Left ventricle myocardium inferior (tissue), 1 donor: ENCODE data around the gene LIN28B. TPM values are rescaled to one million over a fixed set of nuclear protein-coding genes. Genes with fewer than 3 reads are reported as not detected.
A peak's percentile ranks its signal among the peaks of the same experiment; 100 is the strongest.

Source experiments
- DNase-seq: peaks from one replicate; pipeline ENCODE4 v3.0.0-alpha.2; 2020
- H3K27ac ChIP-seq: fragments of 200-600 bp; replicated peaks from 2 replicates; pipeline ENCODE4 v1.8.0; 2021
- H3K27me3 ChIP-seq: fragments of 200-600 bp; 2 replicates; pipeline ENCODE4 v1.8.0; 2021; ENCODE audit warnings: low read depth
- H3K36me3 ChIP-seq: fragments of 200-600 bp; 2 replicates; pipeline ENCODE4 v1.8.0; 2021
- H3K4me1 ChIP-seq: fragments of 200-600 bp; 2 replicates; pipeline ENCODE4 v1.8.0; 2021
- H3K4me3 ChIP-seq: fragments of 200-600 bp; 2 replicates; pipeline ENCODE4 v1.8.0; 2021; ENCODE audit warnings: mild to moderate bottlenecking, moderate library complexity
- H3K9me3 ChIP-seq: fragments of 200-600 bp; replicated peaks from 2 replicates; pipeline ENCODE4 v1.8.0; 2021
- intact Hi-C: fragments of 100-400 bp; cut with micrococcal nuclease; formaldehyde crosslinking; loops from one replicate; pipeline ENCODE4 v1.11.0; 2022
- total RNA-seq: library from RNA; stranded (reverse); fragmentation: NEBNext Ultra II Directional; extraction: Animal tissue kit (Norgen Biotek cat#: 25700); gene quantifications from one replicate; pipeline ENCODE4 v1.2.1, GENCODE V29; 2021
- TF ChIP-seq, protein P1 (sequence below): fragments of 200-600 bp; IDR thresholded peaks from 2 replicates; pipeline ENCODE4 v1.8.0; 2021; ENCODE audit warnings: antibody characterized with exemption, mild to moderate bottlenecking, borderline replicate concordance
- donor health status: DM: no; HTN: yes; CAD: no; lungs with severe emphysema.

The LIN28B gene
- total RNA-seq, 1 donor from 2014 or later: not detected

DNA sequence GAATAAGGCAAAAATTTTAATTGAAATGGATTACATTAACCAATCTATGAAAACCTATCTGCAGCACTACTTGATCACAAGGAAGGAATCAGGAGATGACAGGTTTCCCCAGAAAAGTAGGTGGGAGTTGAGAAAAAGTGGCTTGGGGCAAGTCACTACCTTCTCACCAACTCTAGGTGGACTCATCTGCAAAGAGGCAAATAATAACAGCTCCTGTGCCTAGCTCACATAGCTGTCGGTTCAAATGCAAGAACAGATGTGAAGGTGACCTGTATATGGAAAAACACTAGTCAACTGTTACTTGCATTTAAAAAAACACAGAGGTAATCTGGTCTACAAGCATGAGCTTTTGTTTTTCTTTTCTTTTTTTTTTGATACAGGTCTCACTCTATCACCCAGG lies 155.7 kb downstream of the LIN28B start:
- H3K4me3 ChIP-seq: no peak overlapping the region
- no peaks in the 10 kb centered on the region for H3K9me3 ChIP-seq
- H3K4me1 ChIP-seq: peaks cover 18% of the 10 kb centered on the region
- H3K36me3 ChIP-seq: peaks cover 73% of the 10 kb centered on the region
- peak overlapping the region; percentile 39 for H3K27ac ChIP-seq
- no peaks in the 10 kb centered on the region for H3K27me3 ChIP-seq
- TF ChIP-seq, protein P1, sequence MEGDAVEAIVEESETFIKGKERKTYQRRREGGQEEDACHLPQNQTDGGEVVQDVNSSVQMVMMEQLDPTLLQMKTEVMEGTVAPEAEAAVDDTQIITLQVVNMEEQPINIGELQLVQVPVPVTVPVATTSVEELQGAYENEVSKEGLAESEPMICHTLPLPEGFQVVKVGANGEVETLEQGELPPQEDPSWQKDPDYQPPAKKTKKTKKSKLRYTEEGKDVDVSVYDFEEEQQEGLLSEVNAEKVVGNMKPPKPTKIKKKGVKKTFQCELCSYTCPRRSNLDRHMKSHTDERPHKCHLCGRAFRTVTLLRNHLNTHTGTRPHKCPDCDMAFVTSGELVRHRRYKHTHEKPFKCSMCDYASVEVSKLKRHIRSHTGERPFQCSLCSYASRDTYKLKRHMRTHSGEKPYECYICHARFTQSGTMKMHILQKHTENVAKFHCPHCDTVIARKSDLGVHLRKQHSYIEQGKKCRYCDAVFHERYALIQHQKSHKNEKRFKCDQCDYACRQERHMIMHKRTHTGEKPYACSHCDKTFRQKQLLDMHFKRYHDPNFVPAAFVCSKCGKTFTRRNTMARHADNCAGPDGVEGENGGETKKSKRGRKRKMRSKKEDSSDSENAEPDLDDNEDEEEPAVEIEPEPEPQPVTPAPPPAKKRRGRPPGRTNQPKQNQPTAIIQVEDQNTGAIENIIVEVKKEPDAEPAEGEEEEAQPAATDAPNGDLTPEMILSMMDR: no peak
- intact Hi-C loops: no loop called here
- no peak for DNase-seq

DNA sequence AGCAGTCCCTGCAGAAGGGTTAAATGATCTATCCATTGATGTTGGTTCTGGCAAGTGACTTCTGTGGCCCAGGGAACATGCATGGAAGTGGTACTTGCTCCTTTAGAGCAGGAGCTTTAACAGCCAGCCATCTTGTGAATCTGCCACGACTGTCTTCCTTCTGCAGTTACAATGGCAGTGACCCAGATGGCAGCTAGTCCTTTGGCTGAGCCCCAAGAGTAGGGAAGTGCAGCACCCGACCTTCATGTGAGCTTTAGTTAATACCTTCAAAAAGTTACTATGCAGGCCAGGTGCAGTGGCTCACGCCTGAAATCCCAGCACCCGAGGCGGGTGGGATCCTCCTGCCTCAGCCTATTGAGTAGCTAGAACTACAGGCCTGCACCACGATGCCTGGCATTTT lies 156.5 kb downstream of the LIN28B start:
- Histone ChIP-seq H3K9me3 (no peaks in the 10 kb centered on the region), H3K36me3 (peaks cover 72% of the 10 kb centered on the region), H3K27me3 (no peaks in the 10 kb centered on the region), H3K4me1 (peaks cover 18% of the 10 kb centered on the region), H3K4me3 (no peak overlapping the region), H3K27ac (peak overlapping the region; percentile 39)
- TF ChIP-seq, protein P1: no peak
- intact Hi-C loops: no loop called here
- DNase-seq: peak; percentile 20

DNA sequence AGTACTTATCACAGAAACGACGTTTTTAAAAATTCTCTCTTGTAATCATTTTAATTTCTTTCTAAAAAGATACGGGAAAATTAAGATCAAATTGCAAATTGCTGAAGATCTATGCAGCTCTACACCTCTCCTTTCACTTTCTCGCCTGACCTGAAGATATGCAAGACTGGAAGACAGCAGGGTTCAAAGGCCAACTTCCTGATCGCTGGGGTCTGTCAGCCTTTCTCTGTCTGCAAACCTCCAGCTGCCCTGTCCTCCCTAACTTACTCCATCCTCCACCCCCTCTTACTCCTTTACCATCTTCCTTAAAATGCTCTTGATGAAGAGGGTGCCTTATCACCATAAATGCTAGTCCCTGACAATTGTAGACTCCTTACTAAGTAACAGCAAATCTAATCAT lies 159.2 kb downstream of the LIN28B start:
- peaks cover 18% of the 10 kb centered on the region for H3K4me1 ChIP-seq
- H3K9me3 ChIP-seq: no peaks in the 10 kb centered on the region
- no peak overlapping the region for H3K27ac ChIP-seq
- DNase-seq: no peak
- TF ChIP-seq, protein P1: no peak
- intact Hi-C loops: no loop called here
- H3K36me3 ChIP-seq: peaks cover 57% of the 10 kb centered on the region
- H3K27me3 ChIP-seq: no peaks in the 10 kb centered on the region
- no peak overlapping the region for H3K4me3 ChIP-seq

DNA sequence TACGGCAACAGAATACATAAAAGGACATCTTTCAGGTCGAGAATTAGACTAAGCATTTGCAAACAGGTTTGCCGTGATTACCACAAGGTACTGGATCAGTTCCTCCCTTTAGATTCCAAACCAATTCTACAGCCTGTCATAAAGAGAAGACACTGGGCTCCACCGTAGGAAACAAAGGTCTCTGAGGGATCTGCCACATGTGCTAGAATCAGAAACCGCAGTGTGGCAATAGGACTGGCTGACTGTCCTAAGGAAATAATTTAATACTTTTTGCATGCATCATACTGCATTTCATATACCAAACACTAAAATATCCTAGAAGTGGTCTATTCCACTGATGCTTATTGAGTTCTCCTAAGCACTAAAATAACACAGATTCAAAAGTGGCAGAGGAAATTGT lies 163.7 kb downstream of the LIN28B start:
- no peak for DNase-seq
- Histone ChIP-seq H3K36me3 (peaks cover 62% of the 10 kb centered on the region), H3K9me3 (no peaks in the 10 kb centered on the region), H3K4me1 (peaks cover 10% of the 10 kb centered on the region), H3K27ac (no peak overlapping the region), H3K4me3 (no peak overlapping the region), H3K27me3 (no peaks in the 10 kb centered on the region)
- TF ChIP-seq, protein P1: no peak
- intact Hi-C loops: no loop called here

DNA sequence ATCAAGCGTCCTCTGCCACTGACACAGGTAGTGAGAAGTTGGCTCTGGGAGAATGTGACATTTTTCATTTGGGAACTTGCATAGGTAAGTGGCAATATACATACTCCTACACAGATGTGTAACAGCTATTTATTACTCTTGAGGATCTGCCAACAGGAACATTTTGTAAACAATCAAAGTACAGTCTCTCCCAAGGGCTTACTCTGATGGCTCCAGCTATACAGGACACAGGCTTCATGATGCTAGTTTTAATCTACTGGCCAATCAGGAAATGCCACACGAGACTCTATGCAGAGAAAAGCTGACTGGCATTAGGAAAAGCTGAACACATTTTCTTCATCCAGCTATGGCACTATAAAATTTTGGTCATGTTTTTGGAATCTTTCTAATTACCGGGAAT lies 165.1 kb downstream of the LIN28B start:
- Histone ChIP-seq H3K27ac (no peak overlapping the region), H3K36me3 (peaks cover 57% of the 10 kb centered on the region), H3K9me3 (no peaks in the 10 kb centered on the region), H3K4me3 (no peak overlapping the region), H3K4me1 (peaks cover 10% of the 10 kb centered on the region), H3K27me3 (no peaks in the 10 kb centered on the region)
- no peak for DNase-seq
- TF ChIP-seq, protein P1: no peak
- intact Hi-C loops: no loop called here

DNA sequence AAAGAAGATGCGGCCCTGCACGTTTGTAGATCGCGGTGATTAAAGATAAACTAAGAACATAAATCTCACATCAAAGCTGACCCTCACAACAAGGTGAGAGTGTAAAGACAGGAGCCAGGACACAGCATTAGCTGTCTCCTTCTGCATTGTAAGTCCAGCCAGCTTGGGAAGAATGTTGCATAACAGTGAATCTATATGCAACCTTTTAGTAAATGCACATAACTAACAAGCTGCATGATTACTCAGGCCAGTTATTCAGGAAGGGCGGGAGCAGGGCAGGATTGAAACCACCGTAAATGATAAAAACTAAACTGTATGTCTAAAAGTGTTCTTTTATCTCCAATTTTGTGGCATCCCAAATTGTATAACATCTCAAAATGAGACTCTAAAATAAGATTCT lies 165.8 kb downstream of the LIN28B start:
- DNase-seq: no peak
- Histone ChIP-seq H3K27ac (no peak overlapping the region), H3K36me3 (peaks cover 53% of the 10 kb centered on the region), H3K27me3 (no peaks in the 10 kb centered on the region), H3K4me1 (peaks cover 10% of the 10 kb centered on the region), H3K9me3 (no peaks in the 10 kb centered on the region), H3K4me3 (no peak overlapping the region)
- TF ChIP-seq, protein P1: no peak
- intact Hi-C loops: no loop called here
